Eye (tissue), 1 donor: ENCODE data around the gene GALNT6.
"Not testable (repeated sequence)": the region's sequence is repeated elsewhere in the genome, so short reads cannot be mapped to it uniquely, and the experiment has no call there.

Experiments
- DNase-seq: peaks from one replicate; pipeline ENCODE4 v3.0.0-alpha.2; 2015

Gene GALNT6

DNA sequence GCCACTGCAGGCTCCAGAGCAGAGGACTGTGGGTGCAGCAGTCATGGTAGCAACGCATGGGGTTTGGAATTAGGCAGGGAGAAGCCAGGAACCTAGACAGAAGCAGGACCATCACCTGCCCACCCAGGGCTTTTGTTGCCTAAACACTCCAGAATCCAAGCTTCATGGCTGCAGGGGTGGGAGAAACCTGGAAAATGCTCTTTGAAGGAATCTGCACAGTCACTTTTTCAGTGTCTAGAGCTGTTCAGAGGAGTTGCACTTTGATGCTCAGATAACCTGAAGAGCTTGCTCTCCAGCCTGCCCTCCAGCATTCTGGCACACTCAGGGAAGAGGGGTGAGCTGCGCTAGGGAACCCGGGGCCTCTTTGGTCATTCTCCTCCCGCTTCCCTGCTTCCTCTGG, 43.1 kb downstream of the GALNT6 start:
- no peak for DNase-seq

DNA sequence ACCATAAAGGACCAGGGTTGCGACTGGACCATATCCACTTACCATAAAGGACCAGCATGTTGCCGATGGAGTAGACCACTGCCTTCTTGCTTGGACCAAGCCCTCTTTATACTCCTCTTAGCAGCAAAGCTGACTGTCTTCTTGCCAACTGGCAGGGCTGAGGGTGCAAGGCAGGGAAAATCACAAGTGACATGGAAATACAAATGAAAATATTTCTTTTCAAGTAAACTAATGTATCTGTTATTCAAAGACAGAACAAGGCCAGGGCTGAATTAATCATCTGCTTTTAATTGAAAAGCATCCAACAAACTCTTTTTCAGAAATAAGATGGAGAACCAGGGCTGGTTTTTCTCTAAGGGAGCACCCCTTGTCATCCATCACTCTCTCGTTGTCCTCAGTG, 44.6 kb downstream of the GALNT6 start, which contains the start of gene CELA1:
TSS of gene CELA1 (minus strand) at position 99 of the 400 bp plus-strand sequence. CDS start at position 58, 41 bp downstream.
- no peak for DNase-seq

DNA sequence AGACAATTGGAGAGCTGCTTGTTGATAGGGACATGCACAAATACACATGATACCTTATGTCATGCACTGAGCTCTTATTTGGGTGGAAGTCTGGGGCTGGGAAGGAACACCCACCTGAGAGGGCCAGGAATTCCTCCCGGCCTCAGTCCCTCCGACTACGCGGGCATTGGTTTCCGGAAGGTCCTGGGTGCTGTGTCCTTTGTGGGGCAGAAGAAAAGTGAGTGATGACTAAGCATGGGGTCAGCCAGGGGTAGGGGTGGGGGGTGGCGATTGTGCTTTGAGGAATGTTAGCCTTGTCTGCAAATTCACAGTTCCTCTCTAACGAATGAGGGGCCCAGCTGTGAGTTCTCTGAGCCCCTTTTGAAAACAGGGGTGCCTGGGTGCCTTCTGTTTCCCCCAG, 45.5 kb downstream of the GALNT6 start:
- DNase-seq: no peak

DNA sequence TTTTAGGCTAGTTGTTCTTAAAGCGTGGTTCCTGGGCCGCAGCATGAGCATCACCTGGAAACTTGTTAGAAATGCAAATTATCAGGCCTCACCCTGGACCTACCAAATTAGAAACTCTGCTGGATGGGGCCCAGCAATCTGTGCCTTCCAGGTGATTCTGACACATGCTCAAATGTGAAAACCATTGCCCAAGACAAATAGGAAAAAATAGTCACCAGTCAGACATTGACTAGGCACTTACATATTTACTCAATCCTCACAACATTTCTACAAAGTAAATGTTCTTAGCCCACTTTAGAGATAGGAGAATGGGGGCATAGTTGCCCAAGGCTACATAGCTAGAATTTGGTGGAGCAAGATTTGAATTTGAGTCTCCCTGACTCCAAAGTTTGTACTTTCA, 48.0 kb downstream of the GALNT6 start:
- DNase-seq: no peak

DNA sequence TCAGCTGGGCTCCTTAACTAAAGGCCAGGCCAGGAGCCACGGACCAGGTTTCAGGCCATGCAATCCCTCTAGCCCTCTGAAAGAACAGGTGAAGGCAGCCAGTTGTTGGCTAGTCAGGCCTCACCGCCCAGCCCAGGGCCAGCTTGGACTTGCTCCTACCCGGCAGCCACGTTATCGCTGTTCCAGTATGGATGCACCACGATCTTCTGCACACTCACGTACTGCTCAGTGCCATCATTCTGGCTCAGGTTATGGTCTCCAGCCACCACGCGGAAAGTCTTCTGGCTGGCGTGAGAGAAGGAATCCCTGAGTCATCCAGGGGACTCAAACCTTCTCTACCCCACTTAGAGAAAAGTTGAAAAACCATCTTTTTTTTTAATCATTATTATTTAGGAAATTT, 48.8 kb downstream of the GALNT6 start:
- DNase-seq: no peak

DNA sequence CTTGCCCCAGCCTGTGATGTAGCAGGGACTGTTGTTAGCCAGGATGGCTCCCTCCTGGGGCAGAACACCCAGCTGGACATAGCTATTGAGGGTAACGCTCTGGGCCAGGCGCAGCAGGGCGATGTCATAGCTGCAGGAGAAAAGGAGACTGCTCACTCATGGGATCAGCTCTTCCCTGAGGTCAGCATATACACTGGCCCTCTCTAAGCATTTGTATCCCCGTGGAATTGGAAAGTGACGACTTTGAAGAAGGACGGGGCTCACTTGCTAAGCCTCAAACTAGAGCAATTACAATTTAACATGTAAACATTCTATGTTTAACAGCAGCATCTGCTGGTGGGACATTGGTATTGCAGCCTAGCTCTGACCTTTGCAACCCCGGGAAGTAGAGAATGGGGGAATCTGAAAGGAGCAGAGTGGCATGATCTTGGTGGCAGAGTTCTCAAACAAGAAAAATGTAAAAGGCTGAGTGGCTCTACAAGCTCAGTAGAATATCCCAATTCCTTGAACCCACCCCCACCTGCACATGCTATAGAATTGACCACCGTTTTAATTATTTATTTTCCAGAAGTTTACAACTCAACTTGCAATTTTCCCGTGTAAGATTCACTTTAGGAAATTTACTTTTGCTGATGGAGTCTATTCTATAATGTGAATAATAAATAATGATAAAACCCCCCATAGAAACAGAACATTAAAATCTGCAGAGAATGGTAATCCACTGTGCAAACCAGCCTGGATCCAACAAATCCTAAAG, 49.8 kb downstream of the GALNT6 start:
- DNase-seq: peak; percentile 92

DNA sequence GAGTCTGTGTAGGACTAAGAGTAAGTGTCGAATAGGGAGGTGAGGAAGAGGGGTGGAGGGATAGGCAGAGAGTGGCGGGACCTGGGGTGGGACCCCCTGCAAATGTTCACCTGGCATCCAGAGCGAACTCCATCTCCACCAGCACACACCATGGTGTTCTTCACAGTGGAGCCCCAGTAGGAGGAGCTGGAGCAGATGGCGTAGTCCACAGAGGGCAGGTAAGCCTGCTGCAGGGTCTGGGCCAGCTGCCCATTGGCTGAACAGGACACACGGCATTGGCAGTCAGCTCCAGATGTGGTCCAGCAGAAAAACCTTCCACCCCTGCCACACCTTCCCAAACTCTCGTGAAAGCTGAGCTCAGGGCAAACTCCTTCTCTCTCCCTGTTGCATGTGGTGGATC, 51.5 kb downstream of the GALNT6 start:
- DNase-seq: no peak

DNA sequence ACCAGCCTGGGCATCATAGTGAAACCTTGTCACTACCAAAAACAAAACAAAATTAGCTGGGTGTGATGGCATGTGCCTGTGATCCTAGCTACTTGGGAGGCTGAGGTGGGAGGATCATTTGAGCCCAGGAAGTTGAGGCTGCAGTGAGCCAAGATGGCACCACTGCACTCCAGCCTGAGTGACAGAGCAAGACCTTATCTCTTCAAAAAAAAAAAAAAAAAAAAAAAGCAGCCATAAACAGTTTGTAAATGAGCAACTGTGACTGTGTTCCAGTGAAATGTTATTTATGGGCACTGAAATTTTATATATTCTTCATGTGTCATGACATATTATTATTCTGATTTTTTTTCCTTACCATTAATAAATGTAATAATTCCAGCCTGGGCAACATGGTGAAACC, 53.9 kb downstream of the GALNT6 start:
- not testable (repeated sequence) for DNase-seq

DNA sequence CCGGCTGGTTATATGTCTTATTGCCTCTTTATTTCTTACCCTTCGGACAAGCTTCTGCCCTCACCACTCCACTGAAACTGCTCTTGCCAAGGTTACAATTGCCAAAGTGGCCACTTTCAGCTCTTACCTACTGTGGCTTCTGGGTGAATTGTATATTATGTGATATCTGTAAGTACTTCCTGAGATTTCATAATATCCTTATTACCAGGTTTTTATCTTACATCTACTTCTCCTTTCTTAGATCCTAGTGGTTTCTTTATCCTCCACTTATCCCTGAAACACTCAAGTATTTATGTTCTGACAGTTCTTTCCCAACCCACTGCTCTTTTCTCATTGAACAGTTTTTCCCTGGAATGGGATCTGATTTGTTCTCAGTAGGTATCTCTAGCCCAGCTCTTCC, 55.3 kb downstream of the GALNT6 start:
- DNase-seq: no peak

DNA sequence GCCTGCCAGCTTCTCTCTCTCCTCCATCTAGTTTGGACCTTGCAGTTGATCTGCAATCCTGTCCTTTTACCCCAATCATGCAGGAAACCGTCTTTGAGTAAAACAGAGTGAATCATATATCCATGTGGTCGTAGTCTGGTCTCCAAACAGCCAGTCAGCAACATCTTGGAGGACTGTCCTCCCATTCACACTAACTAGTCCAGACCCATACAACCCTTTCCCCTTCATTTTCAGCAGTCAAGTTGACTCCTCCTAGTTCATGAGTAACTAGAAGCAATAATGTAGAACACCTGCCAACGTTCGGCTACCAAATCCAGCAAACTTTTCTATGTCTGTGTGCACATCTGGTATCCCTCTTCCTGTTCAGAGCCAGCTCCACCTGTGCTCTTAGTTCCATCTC, 56.4 kb downstream of the GALNT6 start:
- no peak for DNase-seq

DNA sequence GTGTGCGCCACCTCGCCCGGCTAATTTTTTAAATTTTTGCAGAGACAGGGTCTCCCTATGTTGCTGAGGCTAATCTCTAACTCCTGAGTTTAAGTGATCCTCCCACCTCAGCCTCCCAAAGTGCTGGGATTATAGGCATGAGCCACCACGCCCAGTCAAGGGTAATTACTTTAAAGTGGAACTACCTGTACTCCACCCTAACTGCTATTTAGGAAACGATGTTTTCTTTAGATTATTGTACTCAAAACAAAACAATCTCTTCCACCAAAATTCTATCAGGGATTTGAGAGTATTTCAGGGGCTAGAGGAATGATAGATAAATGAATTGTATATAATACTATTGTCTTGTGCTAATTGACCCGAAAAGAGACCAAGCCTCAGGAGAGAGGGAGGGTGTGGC, 57.7 kb downstream of the GALNT6 start:
- peak; percentile 10 for DNase-seq

DNA sequence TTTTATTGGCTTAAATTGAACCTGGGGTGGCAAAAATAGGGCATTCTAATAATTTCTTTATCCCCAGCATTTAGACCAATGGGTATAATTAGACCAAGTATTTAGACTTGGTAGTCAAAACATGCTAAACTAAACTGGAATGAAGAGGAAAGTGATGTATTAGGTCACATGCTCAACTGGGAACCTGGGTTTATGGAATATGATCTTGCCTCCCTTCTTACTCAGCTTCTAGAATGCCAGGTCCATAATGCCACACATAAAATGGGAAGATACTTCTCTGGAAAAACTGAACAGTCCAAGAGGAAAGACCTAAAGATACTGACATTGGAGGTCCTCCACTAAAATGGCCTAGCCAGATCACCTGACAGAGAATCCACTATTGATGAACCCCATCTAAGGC, 61.0 kb downstream of the GALNT6 start:
- no peak for DNase-seq

DNA sequence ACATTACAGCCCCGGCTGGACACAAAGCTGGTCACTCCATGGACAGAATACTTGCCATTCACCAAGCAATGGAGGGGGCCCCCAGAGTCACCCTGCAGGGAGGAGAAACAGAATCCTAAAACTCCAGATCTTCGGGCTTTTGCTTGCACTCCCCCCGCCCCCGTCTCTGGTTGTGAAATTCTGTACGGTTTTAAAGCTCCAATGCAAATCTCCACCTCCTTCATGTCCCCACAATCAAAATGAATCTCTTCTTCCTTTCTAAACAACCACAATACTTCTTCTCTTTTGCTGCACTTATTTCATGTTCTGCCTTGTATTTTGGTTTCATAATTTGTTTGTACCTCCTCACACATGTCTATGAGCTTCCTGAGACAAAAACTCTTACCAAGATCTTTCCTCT, 61.5 kb downstream of the GALNT6 start:
- DNase-seq: no peak

DNA sequence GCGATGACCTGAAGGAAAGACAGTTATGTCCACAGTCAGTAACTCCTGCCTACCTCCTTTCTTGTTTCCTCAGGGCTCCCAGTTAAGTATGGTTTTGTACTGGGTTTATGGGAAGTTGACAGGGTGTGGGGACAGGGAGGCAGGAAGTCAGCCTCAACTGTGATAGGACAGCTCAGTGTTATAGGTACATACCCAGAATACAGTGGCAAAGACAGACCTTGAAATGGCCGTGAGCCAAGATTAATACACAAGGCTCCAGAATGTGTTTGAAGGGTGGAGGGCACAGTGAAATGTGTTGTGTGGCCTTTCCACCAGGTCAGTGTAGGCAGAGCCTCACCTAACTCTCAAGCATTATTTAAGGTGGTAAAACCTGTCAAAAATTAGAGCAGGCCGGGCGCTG, 62.6 kb downstream of the GALNT6 start:
- DNase-seq: no peak

DNA sequence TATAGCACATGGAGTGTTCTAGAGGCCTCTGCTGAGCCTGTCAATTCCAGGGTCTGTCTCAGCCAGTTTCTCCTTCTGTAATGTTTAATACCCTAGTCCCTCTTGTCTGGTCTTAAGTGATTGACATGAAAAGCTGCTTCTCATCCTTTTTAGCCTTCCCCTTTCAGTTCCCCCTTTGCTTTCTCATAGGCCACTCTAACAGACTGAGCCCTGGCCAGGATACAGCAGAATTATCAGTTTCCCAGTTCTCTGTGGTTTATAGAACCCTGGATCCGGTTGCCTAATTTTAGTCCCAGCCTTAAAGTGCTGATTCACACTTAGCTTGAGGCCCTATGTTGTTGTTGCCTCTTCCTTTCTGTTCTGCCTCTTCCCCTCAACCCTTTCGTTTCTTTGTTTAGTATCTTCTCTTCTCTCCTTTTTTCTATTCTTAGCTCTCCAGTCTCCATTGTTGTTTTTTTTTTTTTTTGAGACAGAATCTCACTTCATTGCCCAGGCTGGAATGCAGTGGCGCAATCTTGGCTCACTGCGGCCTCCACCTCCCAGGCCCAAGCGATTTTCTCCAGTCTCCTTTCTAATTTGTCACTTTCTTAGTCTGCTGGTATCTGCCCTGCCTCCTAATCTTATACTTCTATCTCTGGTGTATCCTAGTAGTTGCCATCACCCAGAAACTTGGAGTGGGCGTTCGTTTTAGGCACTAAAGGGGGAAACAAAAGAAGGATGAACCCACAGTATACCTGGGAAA, 64.3 kb downstream of the GALNT6 start:
- no peak for DNase-seq

DNA sequence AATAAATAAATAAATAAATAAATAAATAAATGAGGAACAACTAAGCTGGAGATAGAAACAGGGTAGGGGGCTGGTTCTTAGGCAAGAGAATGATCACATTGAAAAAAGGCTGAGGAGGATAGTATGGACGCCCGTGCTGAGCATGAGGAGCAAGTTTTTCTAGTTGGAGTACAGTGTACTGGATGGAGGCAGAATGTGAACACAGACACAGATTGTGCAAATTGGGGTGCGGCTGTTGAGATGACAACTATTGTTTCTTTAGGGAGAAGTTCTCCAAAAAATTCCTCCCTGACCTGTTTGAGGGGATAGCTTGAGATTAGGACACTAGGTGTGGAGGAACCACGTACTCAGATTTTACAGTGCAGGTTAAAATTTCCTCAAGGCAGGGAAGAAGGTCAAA, 66.3 kb downstream of the GALNT6 start:
- DNase-seq: no peak

DNA sequence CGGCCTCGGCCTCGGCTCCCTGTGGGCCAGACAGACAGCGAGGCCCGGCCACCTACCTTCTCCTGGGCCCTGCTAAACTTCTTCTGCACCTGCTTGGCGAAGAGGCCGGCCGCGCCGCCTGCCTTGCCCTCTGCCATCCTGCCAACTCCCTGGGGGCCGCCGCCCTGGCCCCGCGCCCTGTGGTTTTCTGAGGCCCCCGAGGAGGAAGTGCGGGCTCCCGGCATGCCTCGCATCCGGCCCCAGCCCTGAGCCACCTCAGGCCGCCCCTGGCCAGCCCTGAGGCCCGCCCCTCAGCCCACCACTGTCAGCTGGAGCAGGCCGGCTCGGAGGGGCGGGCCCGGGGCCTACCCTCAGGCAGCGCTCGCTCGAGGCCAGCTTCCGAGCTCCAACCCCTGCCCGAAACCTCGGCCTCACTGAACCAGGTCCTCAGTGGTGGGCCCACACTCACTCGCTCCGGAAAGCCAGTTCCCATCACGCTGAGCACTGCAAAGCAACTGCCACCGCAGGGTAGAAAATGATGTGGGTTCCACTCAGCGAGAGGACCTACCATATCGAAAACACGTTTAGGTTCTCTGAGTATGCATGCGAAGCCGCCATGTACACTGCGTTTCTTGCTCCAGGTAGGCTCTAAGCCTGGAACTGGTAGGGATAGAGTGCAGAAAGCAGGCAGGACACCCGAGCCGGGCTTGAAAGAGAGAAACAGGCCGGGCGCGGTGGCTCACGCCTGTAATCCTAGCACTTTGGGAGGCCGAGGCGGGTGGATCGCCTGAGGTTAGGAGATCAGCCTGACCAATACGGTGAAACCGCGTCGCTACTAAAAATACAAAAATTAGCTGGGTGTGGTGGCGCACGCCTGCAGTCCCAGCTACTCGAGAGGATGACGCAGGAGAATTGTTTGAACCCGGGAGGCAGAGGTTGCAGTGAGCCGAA, 67.0 kb downstream of the GALNT6 start, which contains the start of gene BIN2:
TSS of gene BIN2 (minus strand) at position 209 of the 930 bp plus-strand sequence. CDS start at position 137, 72 bp downstream.
- no peak for DNase-seq

DNA sequence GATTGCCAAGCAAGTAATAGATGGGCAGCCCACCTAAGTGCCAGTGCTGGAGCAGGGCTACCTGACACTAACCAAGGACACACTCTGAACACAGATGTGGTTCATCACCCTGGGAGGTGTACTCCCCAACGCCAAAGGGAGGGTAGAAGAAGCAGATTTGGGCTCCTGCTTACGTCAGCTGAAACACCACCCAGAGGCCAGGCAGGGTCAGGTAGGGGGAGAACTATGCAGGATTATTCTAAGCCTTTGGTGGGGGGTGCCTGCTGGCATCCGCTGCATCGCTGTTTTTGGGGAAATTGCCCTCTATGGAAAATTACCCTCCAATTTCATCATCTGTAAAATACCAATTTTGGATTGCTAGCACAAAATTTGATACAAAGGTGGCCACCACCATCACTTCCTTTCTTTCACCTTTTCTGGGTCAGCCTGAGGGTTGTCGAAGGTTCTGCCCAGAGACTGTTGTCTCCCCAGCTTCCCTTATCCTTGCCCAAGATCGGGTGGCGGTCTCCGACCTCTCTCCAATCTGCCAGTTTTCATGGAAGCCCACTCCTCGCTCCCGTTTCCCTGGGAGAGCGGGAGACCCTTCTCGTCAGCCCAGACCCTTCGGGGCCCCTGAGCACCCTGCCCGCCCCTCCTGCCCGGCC, 67.8 kb downstream of the GALNT6 start:
- DNase-seq: no peak

DNA sequence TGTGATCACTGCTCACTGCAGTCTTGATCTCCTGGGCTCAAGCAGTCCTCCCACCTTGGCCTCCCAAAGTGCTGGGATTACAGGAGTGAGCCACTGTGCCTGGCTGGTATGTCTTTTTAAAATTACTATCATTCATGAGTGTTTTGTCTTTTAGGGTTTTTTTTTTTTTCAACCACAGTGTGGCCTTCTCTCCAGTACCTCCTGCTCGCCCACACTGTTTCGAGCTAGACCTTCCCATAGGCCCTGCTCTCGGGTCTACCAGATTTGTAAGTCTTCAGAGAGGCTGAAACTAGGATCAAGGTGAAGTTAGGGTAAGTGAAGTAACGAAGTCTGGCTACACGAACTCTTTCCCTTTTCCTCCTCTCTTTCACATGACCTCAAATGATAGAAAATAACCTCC, 68.8 kb downstream of the GALNT6 start:
- DNase-seq: no peak

DNA sequence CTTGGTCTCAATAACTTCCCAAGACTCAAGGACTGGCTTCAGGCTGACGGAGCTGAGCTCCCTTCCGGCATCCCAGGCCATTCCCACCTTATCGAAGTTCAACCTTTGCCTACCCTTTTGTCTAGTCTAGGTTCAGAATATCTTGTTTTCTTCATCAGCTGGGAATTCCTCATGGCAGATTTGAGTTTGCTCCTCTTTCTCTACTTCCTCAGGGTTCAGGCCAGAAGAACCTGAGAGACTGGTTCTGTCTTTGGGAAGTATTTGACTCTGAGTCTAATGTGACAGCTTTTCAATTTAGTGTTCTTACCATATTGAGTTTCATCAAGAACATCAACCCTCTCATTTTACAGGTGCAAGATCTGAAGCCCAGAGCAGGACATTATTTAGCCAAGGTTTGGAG, 69.3 kb downstream of the GALNT6 start:
- DNase-seq: no peak

DNA sequence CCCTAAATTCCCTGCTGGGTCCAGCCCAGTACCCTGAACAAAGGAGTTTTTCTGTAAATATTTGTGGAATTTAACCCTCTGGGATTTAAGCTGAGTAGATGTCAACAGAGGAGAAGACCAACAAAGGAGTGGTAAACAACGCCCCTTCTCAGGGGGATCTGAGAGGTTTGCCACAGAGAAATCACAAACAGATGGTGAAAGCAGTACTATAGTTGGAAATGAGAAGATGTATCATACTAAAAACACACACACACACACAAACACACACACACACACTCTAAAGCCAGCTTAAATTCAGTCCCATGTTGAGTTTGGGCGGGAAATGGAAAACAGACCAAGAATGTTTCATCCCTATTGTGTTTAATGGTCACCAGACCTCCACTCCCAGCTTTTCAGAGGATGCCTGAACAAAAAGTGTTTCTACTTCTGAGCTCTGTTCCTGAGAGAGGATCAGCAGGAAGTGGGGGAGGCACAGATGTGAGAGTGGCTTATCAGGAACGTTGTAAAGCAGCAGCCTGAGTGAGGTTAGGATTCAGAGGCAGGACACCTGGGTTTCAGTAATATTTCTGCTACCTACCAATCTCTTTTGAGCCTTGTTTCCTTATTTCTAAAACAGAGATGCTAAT, 70.4 kb downstream of the GALNT6 start:
- peak; percentile 58 for DNase-seq

DNA sequence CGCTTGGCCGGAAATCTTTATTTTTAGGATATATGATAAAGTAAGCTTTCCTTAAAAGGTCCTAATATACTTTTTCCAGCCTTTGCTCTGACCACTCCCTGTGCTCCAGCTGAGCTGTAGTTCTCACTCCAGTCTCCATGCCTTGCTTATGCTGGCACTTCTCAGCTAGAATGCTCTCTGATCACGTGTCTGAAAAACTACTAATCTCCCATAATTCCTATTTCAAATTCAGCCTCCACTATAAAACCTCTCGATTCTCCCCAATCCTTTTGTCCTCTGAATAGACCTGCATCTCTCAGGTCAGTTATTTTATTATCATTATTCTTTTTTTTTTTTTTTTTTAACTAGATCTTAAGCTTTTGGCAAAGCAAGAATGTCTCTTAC, 70.9 kb downstream of the GALNT6 start:
- DNase-seq: no peak
